ENCODE results near the gene CCNF.

- TF ChIP-seq CTCF (IDR thresholded peaks at IDR 0.05; ENCODE audit: poor library complexity, severe bottlenecking) = no peak
- TF ChIP-seq EZH2 (IDR thresholded peaks at IDR 0.05; ENCODE audit: borderline replicate concordance, insufficient read depth, low read length, poor library complexity, severe bottlenecking) = no peak
- TF ChIP-seq EP300 (conservative IDR thresholded peaks at IDR 0.05; ENCODE audit: poor library complexity, severe bottlenecking) = no peak
- TF ChIP-seq POLR2AphosphoS5 (IDR thresholded peaks at IDR 0.05) = no peak
- no peak for TF ChIP-seq MXI1 (conservative IDR thresholded peaks at IDR 0.05; ENCODE audit: poor library complexity, severe bottlenecking)
- no peak for TF ChIP-seq TAF1 (IDR thresholded peaks at IDR 0.05; ENCODE audit: low read depth)
Measured at GRCh38 chr16:2499454-2499853, 70.2 kb downstream of the CCNF start.
